AG08395 (cell line): ENCODE measurements around the gene CHST1.
A peak's percentile ranks its signal among the peaks of the same experiment; 100 is the strongest.

Experiments used
- DNase-seq: peaks from one replicate; pipeline ENCODE4 v3.0.0; 2012; ENCODE audit warnings: mixed read lengths, low spot score

The CHST1 gene

DNA sequence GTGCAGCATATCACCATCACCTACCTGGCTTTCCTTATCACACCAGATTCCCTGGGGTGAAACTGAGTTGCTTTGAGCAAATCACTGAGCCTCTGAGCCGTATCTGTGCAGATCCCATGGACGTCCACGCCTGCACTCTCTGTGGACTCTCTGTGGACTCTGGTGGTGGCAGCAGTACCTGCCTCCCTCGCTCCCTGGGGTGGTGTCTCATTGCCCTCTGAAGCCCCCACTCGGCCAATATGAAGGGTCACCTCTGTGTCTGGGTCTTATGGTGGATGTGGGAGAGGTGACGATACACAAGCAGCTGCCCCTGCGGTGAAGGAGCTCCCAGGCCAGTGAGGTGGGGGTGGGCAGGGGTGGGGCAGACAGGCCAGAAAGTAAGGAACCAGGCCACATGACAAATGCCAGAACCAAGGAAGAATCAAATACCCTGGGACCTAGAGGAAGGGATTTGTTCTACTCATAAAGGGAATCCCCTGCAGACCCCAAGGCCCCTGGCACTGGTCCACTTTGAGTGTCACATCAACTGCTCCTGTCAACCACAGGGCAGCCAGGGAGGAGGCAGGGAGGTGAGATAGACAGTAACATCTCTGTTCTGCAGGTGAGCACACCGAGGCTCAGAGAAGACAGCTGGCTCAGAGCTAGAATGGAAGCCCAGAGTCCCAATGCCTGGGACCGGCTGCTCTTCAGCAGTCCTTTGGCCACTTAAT lies 9.2 kb upstream of the CHST1 start:
- DNase-seq, result no peak

GRCh38 chr11:45673441-45673840 lies 8.0 kb upstream of the CHST1 start:
- no peak for DNase-seq

GRCh38 chr11:45672593-45672992 lies 7.2 kb upstream of the CHST1 start:
- DNase-seq, result no peak

- no peak for DNase-seq
Measured at GRCh38 chr11:45671246-45672171, 6.1 kb upstream of the CHST1 start.

GRCh38 chr11:45670386-45671135 lies 5.1 kb upstream of the CHST1 start:
- no peak for DNase-seq

DNA sequence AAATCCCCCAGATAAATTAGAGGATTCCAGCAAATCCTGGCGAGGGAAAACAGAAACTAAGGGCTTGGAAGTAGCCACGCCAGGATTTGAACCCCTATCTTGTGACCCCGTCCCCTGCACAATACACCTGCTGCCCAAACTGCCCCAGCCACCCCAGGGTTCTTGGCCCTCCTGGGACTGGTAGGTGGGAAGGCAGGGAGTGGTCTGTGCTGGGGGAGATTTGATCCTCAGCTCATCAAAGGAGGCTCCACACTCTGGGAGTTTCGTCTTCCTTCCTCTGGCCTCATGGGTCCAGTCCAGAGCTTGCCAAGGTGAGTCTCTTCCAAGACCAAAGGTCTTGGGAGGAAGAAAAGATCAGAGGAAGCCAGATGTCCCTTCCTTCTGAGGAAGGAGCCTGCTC lies 4.5 kb upstream of the CHST1 start:
- DNase-seq, result no peak

DNA sequence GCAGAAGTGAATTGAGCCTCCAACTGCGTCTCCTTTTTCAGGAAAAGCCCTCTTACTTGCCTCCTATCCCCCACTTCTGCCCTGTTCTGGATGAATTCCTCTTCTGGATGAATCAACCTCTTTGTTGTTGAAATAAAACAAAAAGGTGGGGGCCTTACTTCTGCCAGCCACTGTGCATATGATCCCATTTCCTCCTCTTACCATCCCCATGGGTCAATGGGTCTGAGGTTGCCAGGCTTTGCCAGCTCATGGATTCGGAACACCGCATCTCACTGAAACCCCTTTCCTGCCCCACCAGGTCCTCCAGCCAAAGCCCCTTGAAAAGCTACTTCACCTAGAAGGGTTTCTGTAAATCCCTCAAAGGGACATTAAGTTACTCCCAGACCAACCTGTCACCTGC lies 3.7 kb upstream of the CHST1 start:
- DNase-seq, result no peak

DNA sequence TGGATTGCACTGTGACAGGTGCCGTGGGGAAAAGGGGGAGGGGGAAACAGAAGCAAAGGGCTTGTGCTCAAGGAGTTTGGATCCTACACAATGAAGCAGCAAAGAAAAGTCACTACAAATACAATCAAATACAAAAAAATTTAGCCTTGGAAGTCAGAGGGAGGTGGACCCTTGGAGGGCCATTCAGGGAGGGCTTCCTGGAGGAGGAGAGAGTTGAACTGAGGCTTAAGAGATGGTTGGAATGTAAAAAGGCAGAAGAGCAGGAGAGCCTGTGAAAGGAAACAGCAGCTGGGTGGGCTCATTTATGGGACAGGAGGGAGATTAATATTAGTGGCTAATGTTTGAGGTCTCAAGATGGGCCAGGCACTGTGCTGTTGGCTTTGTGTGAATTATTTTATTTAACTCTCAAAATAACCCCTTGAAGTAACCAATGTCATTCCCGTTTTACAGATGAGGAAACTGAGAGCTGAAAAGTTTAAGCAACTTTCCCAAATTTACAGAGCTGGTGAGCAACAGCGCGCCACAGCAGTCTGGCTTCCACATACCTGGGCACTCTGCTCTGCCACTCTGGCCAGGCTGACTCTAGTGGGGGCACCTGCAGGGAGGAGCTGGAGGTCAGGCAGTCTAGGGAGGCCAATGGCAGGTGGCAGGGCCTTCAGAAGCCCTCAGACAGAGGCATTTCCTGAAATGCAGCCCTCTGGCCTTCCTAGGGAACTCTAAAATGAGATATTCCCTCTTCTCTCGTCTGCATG lies 2.7 kb upstream of the CHST1 start:
- DNase-seq, result no peak

DNA sequence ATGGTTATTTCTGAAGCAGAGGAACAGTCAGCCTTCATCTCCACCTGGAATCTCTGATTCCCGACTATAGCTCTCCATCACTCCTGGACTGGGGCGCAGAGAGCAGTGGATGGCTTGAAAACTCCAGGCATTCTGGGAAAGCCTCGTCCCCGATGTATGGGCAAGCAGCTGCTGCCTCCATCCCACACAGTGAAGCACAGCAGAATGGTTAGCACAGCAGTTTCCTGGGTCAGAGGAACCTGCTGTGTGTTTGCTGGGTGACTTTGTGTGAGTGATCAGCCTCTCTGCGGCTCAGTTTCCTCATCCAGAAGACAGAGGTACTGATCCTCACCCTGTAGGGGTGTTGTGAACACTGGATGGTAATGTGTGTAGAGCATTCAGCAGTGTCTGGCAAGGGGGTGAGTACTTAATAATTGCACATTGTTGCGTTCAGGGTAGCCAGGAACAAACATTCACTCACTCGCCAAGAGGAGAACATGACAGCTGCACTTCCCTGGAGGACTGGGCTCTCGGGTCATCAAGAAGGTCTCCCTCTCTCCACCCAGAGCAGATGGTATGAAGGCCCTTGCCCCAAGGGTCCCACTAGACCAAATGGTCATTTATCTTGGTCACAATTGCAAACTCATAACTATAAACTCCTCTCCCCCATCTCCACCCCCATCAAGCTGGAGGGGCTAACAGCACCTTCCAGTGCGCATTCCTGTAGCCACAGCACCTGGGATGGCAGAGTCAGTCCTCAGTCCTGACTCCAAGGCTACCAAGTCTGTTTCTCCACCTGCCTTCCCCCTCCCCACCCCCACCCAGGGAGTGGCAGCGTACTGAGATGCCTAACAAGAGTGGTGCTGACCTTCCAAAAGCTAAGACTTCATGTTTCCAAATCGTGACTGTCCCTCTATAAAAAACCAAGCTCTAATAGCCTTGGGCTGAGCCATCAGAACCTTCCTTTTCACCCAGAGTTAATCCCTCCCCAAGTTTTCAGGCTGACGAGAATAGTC lies 1.5 kb upstream of the CHST1 start:
- DNase-seq, result no peak

DNA sequence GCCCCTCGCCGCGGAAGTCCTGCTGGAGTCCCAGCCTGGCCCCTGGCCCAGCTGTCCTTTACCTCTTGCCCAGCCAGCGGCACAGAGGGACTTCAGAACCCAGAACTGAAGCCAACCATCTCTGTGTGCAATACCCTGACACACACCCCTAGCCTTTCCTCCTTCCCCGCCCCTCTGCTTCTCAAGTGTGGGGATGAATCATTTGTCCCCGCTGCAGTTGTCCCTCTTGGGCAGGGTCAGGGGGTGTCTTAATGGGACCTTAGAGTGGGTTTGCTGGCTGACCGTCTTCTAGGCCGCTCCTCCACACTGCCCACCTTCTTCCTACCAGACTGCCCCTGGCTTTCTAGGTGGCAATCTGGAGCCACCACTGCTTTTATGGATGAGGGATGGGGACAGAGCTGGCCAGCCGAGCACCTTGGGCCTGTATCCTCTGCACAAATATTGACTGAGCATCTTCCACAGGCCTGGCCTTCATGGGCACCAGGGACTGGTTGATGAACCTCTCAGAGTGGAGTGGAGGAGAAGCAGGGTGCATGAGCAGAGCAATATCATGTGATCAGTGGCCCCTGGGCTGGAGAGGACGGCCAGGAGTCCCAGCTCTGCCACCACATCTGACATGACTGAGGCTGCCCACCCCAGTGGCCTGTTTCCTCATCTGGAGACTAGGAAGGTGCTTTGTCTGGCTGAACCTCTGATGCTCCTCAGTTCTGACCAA lies 668 bp upstream of the CHST1 start:
- no peak for DNase-seq

DNA sequence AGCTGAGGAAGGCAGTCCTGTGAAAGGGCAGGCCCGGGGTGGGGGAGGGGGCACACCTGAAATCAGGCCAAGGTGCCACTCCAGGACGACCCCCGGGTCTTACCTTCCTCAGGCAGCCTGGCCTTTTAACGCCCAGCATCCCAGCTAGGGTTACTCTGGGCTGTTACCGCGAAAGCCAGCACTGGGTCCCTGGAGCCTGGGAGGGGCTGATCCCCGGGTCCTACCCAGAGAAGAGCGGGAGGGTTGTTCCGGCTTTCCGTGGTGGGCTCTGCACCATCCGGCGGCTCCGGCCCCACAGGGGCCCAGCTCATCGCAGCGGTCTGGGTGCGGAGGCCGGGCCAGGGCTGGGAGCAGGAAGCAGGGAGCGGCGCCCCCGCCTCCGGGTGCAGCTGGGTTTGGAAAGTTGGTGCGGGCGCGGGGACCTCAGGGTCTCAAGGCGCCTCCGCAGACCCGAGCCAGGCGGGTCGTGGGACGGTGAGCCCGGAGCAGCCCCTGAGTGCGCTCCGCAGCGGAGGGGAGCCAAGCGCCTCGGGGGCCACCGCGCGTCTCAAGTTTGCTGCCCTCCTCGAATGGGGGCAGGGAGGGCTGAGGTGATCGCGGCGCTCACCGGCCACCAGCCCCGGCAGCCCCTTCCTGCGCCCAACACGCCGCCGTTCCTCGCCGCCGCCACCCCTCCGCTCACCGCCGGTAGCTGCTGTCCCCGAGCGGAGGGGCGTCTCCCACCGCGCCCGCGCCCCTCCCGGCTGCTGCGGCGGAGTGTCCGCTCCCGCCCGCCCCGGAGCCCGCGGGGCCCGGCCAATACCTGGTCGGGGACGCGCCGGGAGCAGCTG lies 831 bp downstream of the CHST1 start:
- no peak for DNase-seq

DNA sequence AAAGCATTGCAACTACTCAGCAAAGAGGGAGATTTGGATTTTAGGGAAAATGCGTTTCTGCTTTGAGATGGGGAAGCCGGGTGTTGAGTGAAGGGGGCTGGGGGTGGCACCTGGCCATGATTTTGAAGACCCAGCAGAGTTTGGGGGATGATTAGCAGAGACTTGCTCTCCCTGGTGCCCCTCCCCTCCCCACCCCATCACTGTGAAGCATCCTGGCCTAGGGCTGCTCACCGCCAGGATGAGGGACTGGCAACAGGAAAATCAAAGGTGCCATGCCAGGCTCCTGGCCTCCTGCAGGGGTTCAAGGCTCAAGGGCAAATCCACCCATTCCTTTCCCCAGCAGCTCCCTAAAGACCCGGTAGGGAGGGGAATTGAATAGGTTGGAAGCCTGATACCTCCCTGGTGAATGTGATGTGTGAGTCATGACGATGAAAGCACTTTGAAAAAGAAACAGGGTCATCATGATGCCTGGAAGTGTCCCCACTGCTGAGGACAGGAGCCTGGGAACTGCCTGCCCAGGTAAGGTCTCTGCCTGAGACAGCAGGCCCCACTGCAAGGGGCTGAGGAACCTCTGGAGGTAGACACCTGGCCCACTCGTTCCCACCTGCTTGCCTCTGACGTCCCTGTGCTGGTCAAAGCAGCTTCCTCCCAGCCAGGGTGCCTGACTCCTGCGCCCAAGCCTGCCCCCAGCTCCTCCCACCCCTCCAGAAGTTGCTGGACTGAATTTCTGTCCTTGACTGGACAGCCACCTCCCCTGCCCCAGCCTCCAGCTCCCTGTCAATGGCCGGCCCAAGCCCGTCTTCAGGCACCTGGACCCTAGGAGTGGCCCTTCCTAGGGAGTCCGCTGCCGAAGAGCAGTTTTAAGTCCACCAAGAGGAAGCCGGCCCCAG lies 1.7 kb downstream of the CHST1 start:
- DNase-seq, result no peak

GRCh38 chr11:45662665-45663485 lies 2.5 kb downstream of the CHST1 start:
- peak; percentile 88 for DNase-seq

DNA sequence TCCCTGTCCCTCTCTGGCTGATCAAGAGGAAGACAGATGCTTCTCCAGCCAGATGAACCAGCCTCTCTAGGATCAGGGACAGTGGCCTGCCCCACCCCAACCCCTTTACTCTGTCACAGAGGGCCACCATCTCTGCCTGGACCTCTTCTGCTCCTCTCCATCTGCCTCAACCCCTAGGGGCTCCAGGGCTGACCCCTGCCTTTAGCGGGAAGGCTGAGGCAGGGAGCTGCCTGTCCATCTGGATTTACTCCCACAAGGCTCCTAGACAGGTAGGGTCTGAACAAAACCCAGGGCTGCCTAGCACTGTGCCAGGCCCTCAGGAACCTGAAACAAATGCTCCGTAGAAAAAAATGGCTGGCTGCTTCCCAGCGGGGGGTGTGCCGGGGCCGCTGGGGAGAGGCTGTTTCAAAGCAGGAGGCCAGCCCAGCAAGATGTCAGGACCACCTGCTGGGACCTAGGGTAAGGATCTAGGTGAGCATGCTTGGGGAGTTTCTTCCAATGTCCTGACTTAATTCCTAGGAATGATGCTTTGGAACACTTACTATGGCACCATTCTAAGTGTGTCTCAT lies 3.2 kb downstream of the CHST1 start:
- DNase-seq, result no peak

DNA sequence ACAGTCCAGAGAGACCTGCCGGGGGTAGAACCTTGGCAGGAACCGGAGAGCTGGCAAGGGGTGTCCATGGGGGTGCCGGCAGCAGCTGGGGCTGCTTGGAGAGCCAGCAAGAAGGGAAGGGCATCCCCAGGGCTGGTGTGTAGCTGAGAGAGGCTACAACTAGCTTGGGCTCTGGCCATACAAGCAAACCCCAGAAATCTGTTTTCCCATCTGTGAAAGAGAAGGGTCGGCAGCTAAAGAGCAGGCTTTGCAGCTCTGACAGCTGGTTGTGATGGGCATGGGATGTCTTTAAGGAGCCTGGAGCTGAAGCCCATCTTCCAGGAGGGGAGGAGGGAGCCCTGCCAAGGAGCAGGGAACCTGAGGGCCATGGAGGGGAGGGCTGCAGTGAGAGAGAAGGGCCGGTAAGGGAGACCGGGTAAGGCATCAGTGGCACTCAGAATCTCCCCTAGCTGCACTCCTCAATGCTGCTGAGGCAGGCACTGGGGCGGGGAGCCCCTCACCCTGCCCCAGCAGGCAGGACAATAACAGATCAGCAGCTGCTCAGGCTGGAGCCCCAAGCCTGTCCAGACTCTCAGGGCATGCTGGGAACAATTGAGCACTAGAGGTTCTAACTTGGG lies 3.9 kb downstream of the CHST1 start:
- DNase-seq, result no peak

DNA sequence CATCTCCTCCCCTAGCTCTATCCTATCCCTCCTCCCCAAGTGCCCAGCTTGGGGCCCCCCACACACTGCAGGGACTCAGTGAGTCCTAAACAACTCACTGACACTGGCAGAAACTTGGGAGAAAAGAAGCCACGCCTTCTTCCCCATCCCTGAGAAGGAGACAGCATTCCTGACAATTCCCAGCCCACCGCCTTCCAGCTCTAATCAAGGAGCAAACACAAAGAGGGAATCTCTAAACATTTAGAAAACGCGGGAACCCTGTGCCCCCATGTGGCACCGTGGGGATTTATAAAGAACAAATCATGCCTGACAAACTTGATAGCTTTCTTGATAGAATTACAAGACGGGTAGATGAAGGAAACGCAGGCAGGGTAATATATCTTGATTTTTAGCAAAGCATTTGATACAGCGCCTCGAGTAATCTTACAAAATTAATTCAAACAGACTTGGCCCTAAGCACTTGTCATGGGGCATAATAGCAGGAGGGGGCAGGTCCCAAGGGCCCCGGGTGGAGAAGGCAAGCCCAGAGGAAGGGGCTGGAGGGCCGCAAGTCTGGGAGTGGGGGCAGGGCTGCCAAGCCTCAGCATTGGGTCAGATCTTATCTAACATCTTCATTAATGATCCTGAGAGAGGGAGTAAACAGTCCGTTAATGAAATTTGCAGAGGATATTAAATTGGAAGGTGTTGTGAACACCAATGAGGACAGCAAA lies 4.5 kb downstream of the CHST1 start:
- DNase-seq, result no peak
